Fibroblast of lung (primary cell): ENCODE results near the gene DRC7. TPM values are rescaled to one million over a fixed set of nuclear protein-coding genes. Genes with fewer than 3 reads are reported as not detected.

Source experiments
- DNase-seq, 2 donors: peaks; one replicate each; pipeline versions ENCODE4 v3.0.0 to v3.0.0-alpha.2; 2010; ENCODE audit warnings: low read depth in 2 of 2
- H2AFZ ChIP-seq: 2 replicates; pipeline ENCODE4 v1.5.1; 2012; ENCODE audit warnings: low read length, control low read depth, inconsistent platforms
- H3K27ac ChIP-seq: 2 replicates; pipeline ENCODE4 v1.5.1; 2011; ENCODE audit warnings: low read length, control low read depth; ENCODE audit not compliant: insufficient read depth
- H3K27me3 ChIP-seq: 2 replicates; pipeline ENCODE4 v1.5.1; 2011; ENCODE audit warnings: mild to moderate bottlenecking, low read length; ENCODE audit not compliant: control insufficient read depth, insufficient read depth
- H3K36me3 ChIP-seq: 2 replicates; pipeline ENCODE4 v1.5.1; 2011; ENCODE audit warnings: low read length; ENCODE audit not compliant: control insufficient read depth, insufficient read depth
- H3K4me1 ChIP-seq: 2 replicates; pipeline ENCODE4 v1.5.1; 2011; ENCODE audit warnings: low read length; ENCODE audit not compliant: control insufficient read depth, insufficient read depth; ENCODE audit errors: extremely low read depth
- H3K4me2 ChIP-seq: 2 replicates; pipeline ENCODE4 v1.5.1; 2011; ENCODE audit warnings: low read length, control low read depth; ENCODE audit not compliant: insufficient read depth; ENCODE audit errors: extremely low read depth
- H3K4me3 ChIP-seq, 4 experiments: fragments of 200-600 bp in 1 of 4; sonication (generic) in 1 of 4; replicated peaks in 1 of 4; 2 replicates each; pipeline ENCODE4 v1.5.1; 2011 to 2016; ENCODE audit warnings: low read length in 4 of 4, low read depth in 3 of 4, mild to moderate bottlenecking in 3 of 4, control low read depth in 2 of 4, inconsistent platforms in 1 of 4, mixed read lengths in 1 of 4; ENCODE audit not compliant: insufficient read depth in 1 of 4; ENCODE audit errors: control extremely low read depth in 1 of 4
- H3K79me2 ChIP-seq: 2 replicates; pipeline ENCODE4 v1.5.1; 2012; ENCODE audit warnings: mild to moderate bottlenecking, low read length, inconsistent platforms; ENCODE audit not compliant: control insufficient read depth, insufficient read depth
- H3K9ac ChIP-seq: 2 replicates; pipeline ENCODE4 v1.5.1; 2011; ENCODE audit warnings: mild to moderate bottlenecking, low read length, control low read depth; ENCODE audit not compliant: insufficient read depth
- H3K9me3 ChIP-seq: 2 replicates; pipeline ENCODE4 v1.5.1; 2012; ENCODE audit warnings: low read depth, low read length; ENCODE audit not compliant: control insufficient read depth, insufficient read depth
- H4K20me1 ChIP-seq: 2 replicates; pipeline ENCODE4 v1.5.1; 2011; ENCODE audit warnings: low read length; ENCODE audit not compliant: control insufficient read depth, insufficient read depth; ENCODE audit errors: extremely low read depth
- CTCF ChIP-seq, 2 donors: IDR thresholded peaks in 1 of 2; conservative IDR thresholded peaks in 1 of 2; 1 replicate in 1 of 2; 2 replicates in 1 of 2; pipeline ENCODE4 v1.5.1; 2011 to 2012; ENCODE audit warnings: low read length in 2 of 2, control low read depth in 1 of 2, inconsistent platforms in 1 of 2, low read depth in 1 of 2, mild to moderate bottlenecking in 1 of 2
- EZH2 ChIP-seq: IDR thresholded peaks from 2 replicates; pipeline ENCODE4 v1.5.1; 2012; ENCODE audit warnings: low read length, control low read depth, mild to moderate bottlenecking; ENCODE audit errors: missing control alignments
- polyA plus RNA-seq, 2 donors: library from polyadenylated mRNA; depleted of rRNA in 1 of 2; stranded (reverse) in 1 of 2; unstranded in 1 of 2; fragments of >200 nt; gene quantifications; 2 replicates each; pipeline ENCODE4 v1.2.1, GENCODE V29; 2011 to 2012; ENCODE audit warnings: missing spikeins in 1 of 2
- total RNA-seq: library from RNA; depleted of rRNA; stranded (reverse); fragments of >200 nt; gene quantifications from 2 replicates; pipeline ENCODE4 v1.2.1, GENCODE V29; 2014

Gene DRC7
- total and polyA plus RNA-seq, 2 donors (not counting 1 experiment from before 2014, with no cell fraction given): not detected

- H3K79me2 ChIP-seq: no peaks in the 10 kb centered on the region
- H3K9ac ChIP-seq: no peak overlapping the region
- no peak overlapping the region for H3K4me2 ChIP-seq
Measured at GRCh38 chr16:57781349-57781740, 86.7 kb downstream of the DRC7 start.

More at GRCh38 chr16:57781349-57781740, 86.7 kb downstream of the DRC7 start:
- TF ChIP-seq EZH2 (no peak), CTCF (conservative IDR thresholded peaks at IDR 0.05 in 1 of 2, IDR thresholded peaks at IDR 0.05 in 1 of 2; ENCODE audit: low read depth in 1 of 2, low read length in 2 of 2) (no peak)
- no peak overlapping the region for H3K27ac ChIP-seq
- peaks cover 9% of the 10 kb centered on the region for H3K36me3 ChIP-seq
- no peak for DNase-seq
- H3K4me1 ChIP-seq: no peaks in the 10 kb centered on the region
- no peak overlapping the region for H2AFZ ChIP-seq
- H3K9me3 ChIP-seq: no peaks in the 10 kb centered on the region
- no peaks in the 10 kb centered on the region for H4K20me1 ChIP-seq
- no peaks in the 10 kb centered on the region for H3K27me3 ChIP-seq
- no peak overlapping the region for H3K4me3 ChIP-seq

Other genes starting within 250 kb of the DRC7 start
- gene CIAPIN1, start 247.4 kb upstream of the DRC7 start, total RNA-seq: 38.3 and 39.5 TPM in 2 replicates
- gene CIAPIN1, start 247.4 kb upstream of the DRC7 start, polyA plus RNA-seq: 40.2 and 47.0 TPM in 2 replicates
- gene COQ9, start 247.3 kb upstream of the DRC7 start, total RNA-seq: 36.2 and 51.2 TPM in 2 replicates
- gene COQ9, start 247.3 kb upstream of the DRC7 start, polyA plus RNA-seq: 44.4 and 62.2 TPM in 2 replicates
- 105 and 106 TPM in 2 replicates for gene POLR2C, start 232.1 kb upstream of the DRC7 start, total RNA-seq
- gene POLR2C, start 232.1 kb upstream of the DRC7 start, polyA plus RNA-seq: 84.0 and 98.2 TPM in 2 replicates
- gene DOK4, start 208.3 kb upstream of the DRC7 start, total RNA-seq: 12.3 and 12.6 TPM in 2 replicates
- 11.6 and 15.0 TPM in 2 replicates for gene DOK4, start 208.3 kb upstream of the DRC7 start, polyA plus RNA-seq
- gene CCDC102A, start 158.2 kb upstream of the DRC7 start, total RNA-seq: 13.6 and 16.7 TPM in 2 replicates
- gene CCDC102A, start 158.2 kb upstream of the DRC7 start, polyA plus RNA-seq: 4.4 and 7.1 TPM in 2 replicates
- not detected in 2 replicates for gene ADGRG5, start 152.2 kb upstream of the DRC7 start, total RNA-seq
- gene ADGRG5, start 152.2 kb upstream of the DRC7 start, polyA plus RNA-seq: not detected in 2 replicates
- gene ADGRG1, start 66.2 kb upstream of the DRC7 start, total RNA-seq: 0.51 and 1.8 TPM in 2 replicates
- gene ADGRG1, start 66.2 kb upstream of the DRC7 start, polyA plus RNA-seq: 1.6 and 7.2 TPM in 2 replicates
- not detected in 2 replicates for gene ADGRG3, start 26.5 kb upstream of the DRC7 start, total RNA-seq
- not detected in 2 replicates for gene ADGRG3, start 26.5 kb upstream of the DRC7 start, polyA plus RNA-seq
- 11.0 and 15.2 TPM in 2 replicates for gene KATNB1, start 41.0 kb downstream of the DRC7 start, total RNA-seq
- gene KATNB1, start 41.0 kb downstream of the DRC7 start, polyA plus RNA-seq: 6.7 and 9.5 TPM in 2 replicates
- gene KIFC3, start 107.7 kb downstream of the DRC7 start, total RNA-seq: 30.3 and 44.9 TPM in 2 replicates
- gene KIFC3, start 107.7 kb downstream of the DRC7 start, polyA plus RNA-seq: 13.8 and 17.8 TPM in 2 replicates